Measurements from ENCODE around the gene SETD2. TPM values are rescaled to one million over a fixed set of nuclear protein-coding genes. Genes with fewer than 3 reads are reported as not detected.

SETD2 gene
- total RNA-seq, 1 experiment from 2014 or later = 47.6 TPM

GRCh38 chr3:47004369-47005211, 159.3 kb downstream of the SETD2 start:
- intact Hi-C loops (cut with micrococcal nuclease; ENCODE audit: unreplicated experiment) = no loop called here
- no peak overlapping the region for H3K4me3 ChIP-seq (ENCODE audit: low read depth, low read length)
- ChIA-PET POLR2A (no interaction called here), CTCF (interaction anchor here (0.5 kb wide), 1 partner anchor 1818 kb away, joined by 5 read pairs; no protein-coding TSS in a partner anchor)
- H3K36me3 Mint-ChIP-seq (ENCODE audit: insufficient read depth, unreplicated experiment) = peaks cover 35% of the 10 kb centered on the region
- no peak overlapping the region for H3K27ac Mint-ChIP-seq (ENCODE audit: unreplicated experiment)
- no peak for DNase-seq
- H3K4me1 Mint-ChIP-seq (ENCODE audit: low read depth, unreplicated experiment) = no peaks in the 10 kb centered on the region
- no peaks in the 10 kb centered on the region for H3K9me3 Mint-ChIP-seq (ENCODE audit: unreplicated experiment)
- no peaks in the 10 kb centered on the region for H3K27me3 ChIP-seq (replicated peaks; ENCODE audit: control insufficient read depth, insufficient read depth, low read length)
- H3K9me3 ChIP-seq = no peaks in the 10 kb centered on the region
- no peaks in the 10 kb centered on the region for H3K4me1 ChIP-seq
- peaks cover 4% of the 10 kb centered on the region for H3K36me3 ChIP-seq (ENCODE audit: control insufficient read depth, insufficient read depth, low read length)
- H3K4me3 Mint-ChIP-seq (ENCODE audit: unreplicated experiment) = no peak overlapping the region
- BruUV-seq (replicated peaks) = no TSS peak
- H3K27me3 Mint-ChIP-seq (ENCODE audit: insufficient read depth, unreplicated experiment) = no peaks in the 10 kb centered on the region
- no peak for TF ChIP-seq CTCF (IDR thresholded peaks at IDR 0.05; ENCODE audit: insufficient read depth in 1 of 2, low read depth in 1 of 2, low read length in 1 of 2, severe bottlenecking in 1 of 2, unreplicated experiment in 1 of 2)

- no peaks in the 10 kb centered on the region for H3K9me3 ChIP-seq
- TF ChIP-seq CTCF (IDR thresholded peaks at IDR 0.05; ENCODE audit: insufficient read depth in 1 of 2, low read depth in 1 of 2, low read length in 1 of 2, severe bottlenecking in 1 of 2, unreplicated experiment in 1 of 2) = no peak
- BruUV-seq (replicated peaks) = no TSS peak
- Mint-ChIP-seq H3K27me3 (ENCODE audit: insufficient read depth, unreplicated experiment) (no peaks in the 10 kb centered on the region), H3K27ac (ENCODE audit: unreplicated experiment) (no peak overlapping the region), H3K9me3 (ENCODE audit: unreplicated experiment) (no peaks in the 10 kb centered on the region), H3K4me1 (ENCODE audit: low read depth, unreplicated experiment) (no peaks in the 10 kb centered on the region), H3K4me3 (ENCODE audit: unreplicated experiment) (no peak overlapping the region), H3K36me3 (ENCODE audit: insufficient read depth, unreplicated experiment) (peaks cover 37% of the 10 kb centered on the region)
- ChIA-PET POLR2A (no interaction called here), CTCF (no interaction called here)
- peaks cover 4% of the 10 kb centered on the region for H3K36me3 ChIP-seq (ENCODE audit: control insufficient read depth, insufficient read depth, low read length)
- intact Hi-C loops (cut with micrococcal nuclease; ENCODE audit: unreplicated experiment) = no loop called here
- H3K27me3 ChIP-seq (replicated peaks; ENCODE audit: control insufficient read depth, insufficient read depth, low read length) = no peaks in the 10 kb centered on the region
- DNase-seq = no peak
- H3K4me3 ChIP-seq (ENCODE audit: low read depth, low read length) = no peak overlapping the region
- H3K4me1 ChIP-seq = no peaks in the 10 kb centered on the region
These were observed 160.2 kb downstream of the SETD2 start for GRCh38 chr3:47003461-47004368.

GRCh38 chr3:47003056-47003410, 160.9 kb downstream of the SETD2 start:
- H3K36me3 Mint-ChIP-seq (ENCODE audit: insufficient read depth, unreplicated experiment) = peaks cover 44% of the 10 kb centered on the region
- no peak for TF ChIP-seq CTCF (IDR thresholded peaks at IDR 0.05; ENCODE audit: insufficient read depth in 1 of 2, low read depth in 1 of 2, low read length in 1 of 2, severe bottlenecking in 1 of 2, unreplicated experiment in 1 of 2)
- H3K9me3 Mint-ChIP-seq (ENCODE audit: unreplicated experiment) = no peaks in the 10 kb centered on the region
- Histone ChIP-seq H3K4me1 (peaks cover 5% of the 10 kb centered on the region), H3K4me3 (ENCODE audit: low read depth, low read length) (no peak overlapping the region), H3K9me3 (no peaks in the 10 kb centered on the region), H3K27me3 (replicated peaks; ENCODE audit: control insufficient read depth, insufficient read depth, low read length) (no peaks in the 10 kb centered on the region), H3K36me3 (ENCODE audit: control insufficient read depth, insufficient read depth, low read length) (peaks cover 4% of the 10 kb centered on the region)
- POLR2A ChIA-PET = no interaction called here
- H3K4me1 Mint-ChIP-seq (ENCODE audit: low read depth, unreplicated experiment) = peaks cover 4% of the 10 kb centered on the region
- no peak overlapping the region for H3K4me3 Mint-ChIP-seq (ENCODE audit: unreplicated experiment)
- BruUV-seq (replicated peaks) = no TSS peak
- no peaks in the 10 kb centered on the region for H3K27me3 Mint-ChIP-seq (ENCODE audit: insufficient read depth, unreplicated experiment)
- no peak overlapping the region for H3K27ac Mint-ChIP-seq (ENCODE audit: unreplicated experiment)
- no peak for DNase-seq
- intact Hi-C loops (cut with micrococcal nuclease; ENCODE audit: unreplicated experiment) = no loop called here
- CTCF ChIA-PET = no interaction called here
